ENCODE data around the gene ADTRP.

DNA sequence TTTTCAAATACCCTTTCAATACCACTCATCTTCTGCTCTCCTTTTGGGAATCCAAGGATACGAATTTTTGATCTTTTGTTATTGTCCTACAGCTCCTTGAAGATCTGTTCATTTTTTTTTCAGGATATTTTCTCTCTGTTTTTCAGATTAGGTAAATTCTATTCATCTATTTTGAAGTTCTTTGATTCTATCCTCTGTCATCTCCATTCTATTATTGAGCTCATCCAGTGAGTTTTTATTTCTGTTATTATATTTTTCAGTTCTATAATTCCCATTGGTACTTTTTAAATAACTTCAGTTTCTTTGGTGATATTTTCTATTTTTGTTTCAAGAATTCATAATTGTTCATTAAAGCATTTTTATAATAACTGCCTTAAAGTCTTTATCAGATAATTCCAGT, 14.7 kb upstream of the ADTRP start:
- TF ChIP-seq, protein P1, sequence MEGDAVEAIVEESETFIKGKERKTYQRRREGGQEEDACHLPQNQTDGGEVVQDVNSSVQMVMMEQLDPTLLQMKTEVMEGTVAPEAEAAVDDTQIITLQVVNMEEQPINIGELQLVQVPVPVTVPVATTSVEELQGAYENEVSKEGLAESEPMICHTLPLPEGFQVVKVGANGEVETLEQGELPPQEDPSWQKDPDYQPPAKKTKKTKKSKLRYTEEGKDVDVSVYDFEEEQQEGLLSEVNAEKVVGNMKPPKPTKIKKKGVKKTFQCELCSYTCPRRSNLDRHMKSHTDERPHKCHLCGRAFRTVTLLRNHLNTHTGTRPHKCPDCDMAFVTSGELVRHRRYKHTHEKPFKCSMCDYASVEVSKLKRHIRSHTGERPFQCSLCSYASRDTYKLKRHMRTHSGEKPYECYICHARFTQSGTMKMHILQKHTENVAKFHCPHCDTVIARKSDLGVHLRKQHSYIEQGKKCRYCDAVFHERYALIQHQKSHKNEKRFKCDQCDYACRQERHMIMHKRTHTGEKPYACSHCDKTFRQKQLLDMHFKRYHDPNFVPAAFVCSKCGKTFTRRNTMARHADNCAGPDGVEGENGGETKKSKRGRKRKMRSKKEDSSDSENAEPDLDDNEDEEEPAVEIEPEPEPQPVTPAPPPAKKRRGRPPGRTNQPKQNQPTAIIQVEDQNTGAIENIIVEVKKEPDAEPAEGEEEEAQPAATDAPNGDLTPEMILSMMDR (IDR thresholded peaks at IDR 0.05) = no peak
- TF ChIP-seq POLR2A (IDR thresholded peaks at IDR 0.05) (no peak), POLR2AphosphoS5 (IDR thresholded peaks at IDR 0.05) (no peak)
